SK-N-MC (cell line): ENCODE results near the gene AGAP1.

Experiments
- EZH2 ChIP-seq: fragments of 200-600 bp; sonication (generic); IDR thresholded peaks from one replicate; pipeline ENCODE4 v1.6.1; 2017; ENCODE audit warnings: antibody characterized with exemption
- POLR2AphosphoS5 ChIP-seq: IDR thresholded peaks from 2 replicates; pipeline ENCODE4 v1.6.1; 2012; ENCODE audit warnings: mild to moderate bottlenecking, low read depth, low read length, borderline replicate concordance

GRCh38 chr2:235936493-235936892 is 442.6 kb downstream of the AGAP1 start:
- TF ChIP-seq POLR2AphosphoS5: no peak
- TF ChIP-seq EZH2: no peak
